PFSK-1 (cell line): ENCODE measurements around the gene ADAMTSL1.

ENCODE experiments used
- POLR2AphosphoS5 ChIP-seq: IDR thresholded peaks from 2 replicates; pipeline ENCODE4 v1.6.1; 2012; ENCODE audit warnings: low read depth, mild to moderate bottlenecking, control low read depth, low read length, moderate library complexity
- REST ChIP-seq, 2 experiments: IDR thresholded peaks; 2 replicates each; pipeline versions ENCODE4 v1.6.1 to v1.8.0; 2011 to 2012; ENCODE audit warnings: low read depth in 2 of 2, low read length in 2 of 2, control low read depth in 1 of 2, inconsistent platforms in 1 of 2, mild to moderate bottlenecking in 1 of 2, moderate library complexity in 1 of 2; ENCODE audit not compliant: insufficient read depth in 1 of 2
- SIN3A ChIP-seq: IDR thresholded peaks from 2 replicates; pipeline ENCODE4 v1.6.1; 2012; ENCODE audit warnings: mild to moderate bottlenecking, low read length, moderate library complexity, borderline replicate concordance; ENCODE audit not compliant: insufficient read depth
- TAF1 ChIP-seq: IDR thresholded peaks from 2 replicates; pipeline ENCODE4 v1.6.1; 2012; ENCODE audit warnings: low read length, control low read depth, borderline replicate concordance; ENCODE audit not compliant: insufficient read depth

GRCh38 chr9:18903450-18903849, 429.5 kb downstream of the ADAMTSL1 start:
- TF ChIP-seq TAF1: no peak
- no peak for TF ChIP-seq REST (IDR thresholded peaks at IDR 0.05; ENCODE audit: insufficient read depth in 1 of 2, low read depth in 2 of 2, low read length in 2 of 2)
- no peak for TF ChIP-seq SIN3A
- TF ChIP-seq POLR2AphosphoS5: no peak
